ENCODE results near the gene RALGDS.

- TF ChIP-seq, protein P1, sequence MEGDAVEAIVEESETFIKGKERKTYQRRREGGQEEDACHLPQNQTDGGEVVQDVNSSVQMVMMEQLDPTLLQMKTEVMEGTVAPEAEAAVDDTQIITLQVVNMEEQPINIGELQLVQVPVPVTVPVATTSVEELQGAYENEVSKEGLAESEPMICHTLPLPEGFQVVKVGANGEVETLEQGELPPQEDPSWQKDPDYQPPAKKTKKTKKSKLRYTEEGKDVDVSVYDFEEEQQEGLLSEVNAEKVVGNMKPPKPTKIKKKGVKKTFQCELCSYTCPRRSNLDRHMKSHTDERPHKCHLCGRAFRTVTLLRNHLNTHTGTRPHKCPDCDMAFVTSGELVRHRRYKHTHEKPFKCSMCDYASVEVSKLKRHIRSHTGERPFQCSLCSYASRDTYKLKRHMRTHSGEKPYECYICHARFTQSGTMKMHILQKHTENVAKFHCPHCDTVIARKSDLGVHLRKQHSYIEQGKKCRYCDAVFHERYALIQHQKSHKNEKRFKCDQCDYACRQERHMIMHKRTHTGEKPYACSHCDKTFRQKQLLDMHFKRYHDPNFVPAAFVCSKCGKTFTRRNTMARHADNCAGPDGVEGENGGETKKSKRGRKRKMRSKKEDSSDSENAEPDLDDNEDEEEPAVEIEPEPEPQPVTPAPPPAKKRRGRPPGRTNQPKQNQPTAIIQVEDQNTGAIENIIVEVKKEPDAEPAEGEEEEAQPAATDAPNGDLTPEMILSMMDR (optimal IDR thresholded peaks at IDR 0.05 in 1 of 3, IDR thresholded peaks at IDR 0.05 in 1 of 3, conservative IDR thresholded peaks at IDR 0.05 in 1 of 3; ENCODE audit: extremely low read depth in 1 of 3, insufficient read depth in 2 of 3, low read length in 3 of 3) = no peak
- TF ChIP-seq EZH2 (IDR thresholded peaks at IDR 0.05; ENCODE audit: low read length) = no peak
Observed at GRCh38 chr9:133169102-133169501, 48.1 kb upstream of the RALGDS start.
